Hepatocyte (in vitro differentiated cells): ENCODE data around the gene PYGM. TPM values are rescaled to one million over a fixed set of nuclear protein-coding genes. Genes with fewer than 3 reads are reported as not detected.
A peak's percentile ranks its signal among the peaks of the same experiment; 100 is the strongest.

Experiments
- DNase-seq: peaks from one replicate; pipeline ENCODE4 v3.0.0-alpha.2; 2016; ENCODE audit warnings: low spot score
- H2AFZ ChIP-seq: fragments of 200-600 bp; sonication (generic); 2 replicates; pipeline ENCODE4 v1.6.0; 2016; ENCODE audit warnings: antibody characterized with exemption, mild to moderate bottlenecking
- H3K27ac ChIP-seq: fragments of 200-600 bp; sonication (generic); 2 replicates; pipeline ENCODE4 v1.5.1; 2016; ENCODE audit warnings: mild to moderate bottlenecking
- H3K27me3 ChIP-seq: fragments of 200-600 bp; sonication (generic); 2 replicates; pipeline ENCODE4 v1.6.1; 2016
- H3K36me3 ChIP-seq: fragments of 200-600 bp; sonication (generic); replicated peaks from 2 replicates; pipeline ENCODE4 v1.5.1; 2016; ENCODE audit warnings: low read depth; ENCODE audit not compliant: insufficient read depth
- H3K4me1 ChIP-seq: fragments of 200-600 bp; sonication (generic); 2 replicates; pipeline ENCODE4 v1.5.1; 2016; ENCODE audit warnings: mild to moderate bottlenecking, moderate library complexity; ENCODE audit not compliant: insufficient read depth
- H3K4me2 ChIP-seq: fragments of 200-600 bp; sonication (generic); 2 replicates; pipeline ENCODE4 v1.6.0; 2016
- H3K4me3 ChIP-seq: fragments of 200-600 bp; sonication (generic); 2 replicates; pipeline ENCODE4 v1.5.1; 2016; ENCODE audit warnings: mild to moderate bottlenecking
- H3K79me2 ChIP-seq: fragments of 200-600 bp; sonication (generic); 2 replicates; pipeline ENCODE4 v1.6.0; 2017; ENCODE audit warnings: mild to moderate bottlenecking
- H3K9me2 ChIP-seq: fragments of 200-600 bp; sonication (generic); replicated peaks from 2 replicates; pipeline ENCODE4 v1.6.0; 2017; ENCODE audit warnings: mild to moderate bottlenecking; ENCODE audit not compliant: insufficient read depth
- H3K9me3 ChIP-seq: fragments of 200-600 bp; sonication (generic); 2 replicates; pipeline ENCODE4 v1.5.1; 2016; ENCODE audit warnings: low read depth, mild to moderate bottlenecking
- H4K20me1 ChIP-seq: fragments of 200-600 bp; sonication (generic); 2 replicates; pipeline ENCODE4 v1.6.0; 2016; ENCODE audit warnings: mild to moderate bottlenecking; ENCODE audit not compliant: insufficient read depth, poor library complexity, severe bottlenecking
- EZH2 ChIP-seq: fragments of 200-600 bp; sonication (generic); IDR thresholded peaks from 2 replicates; pipeline ENCODE4 v1.6.1; 2016; ENCODE audit warnings: antibody characterized with exemption, mild to moderate bottlenecking, borderline replicate concordance
- EZH2phosphoT487 ChIP-seq: fragments of 200-600 bp; sonication (generic); IDR thresholded peaks from one replicate; pipeline ENCODE4 v1.6.1; 2018; ENCODE audit warnings: antibody characterized with exemption, mild to moderate bottlenecking, low read depth, moderate library complexity; ENCODE audit not compliant: unreplicated experiment, severe bottlenecking
- WGBS: methylation state at CpG from one replicate; pipeline ENCODE4 v1.1.6; 2016; ENCODE audit warnings: low lambda C conversion rate; ENCODE audit errors: missing lambda C conversion rate; 5-methylcytosine and 5-hydroxymethylcytosine counted together
- polyA plus RNA-seq: library from polyadenylated mRNA; unstranded; fragments of >200 nt; fragmentation: Nextera tagmentation; extraction: Ambion mirVana; gene quantifications from 2 replicates; pipeline ENCODE4 v1.2.1, GENCODE V29; 2016
- total RNA-seq: library from RNA; depleted of rRNA; stranded (reverse); fragments of >200 nt; gene quantifications from 2 replicates; pipeline ENCODE4 v1.2.3, GENCODE V29; 2014
- TF ChIP-seq, protein P1 (sequence below): fragments of 200-600 bp; sonication (generic); IDR thresholded peaks from 2 replicates; pipeline ENCODE4 v1.5.1; 2016; ENCODE audit warnings: antibody characterized with exemption, mild to moderate bottlenecking; ENCODE audit not compliant: poor library complexity

The PYGM gene
- total and polyA plus RNA-seq, 2 experiments from 2014 or later: 1.9 to 4.0 TPM

GRCh38 chr11:64711138-64711955, 48.4 kb downstream of the PYGM start:
- no peaks in the 10 kb centered on the region for H3K79me2 ChIP-seq
- DNase-seq: no peak
- no peak overlapping the region for H3K27ac ChIP-seq
- TF ChIP-seq, protein P1, sequence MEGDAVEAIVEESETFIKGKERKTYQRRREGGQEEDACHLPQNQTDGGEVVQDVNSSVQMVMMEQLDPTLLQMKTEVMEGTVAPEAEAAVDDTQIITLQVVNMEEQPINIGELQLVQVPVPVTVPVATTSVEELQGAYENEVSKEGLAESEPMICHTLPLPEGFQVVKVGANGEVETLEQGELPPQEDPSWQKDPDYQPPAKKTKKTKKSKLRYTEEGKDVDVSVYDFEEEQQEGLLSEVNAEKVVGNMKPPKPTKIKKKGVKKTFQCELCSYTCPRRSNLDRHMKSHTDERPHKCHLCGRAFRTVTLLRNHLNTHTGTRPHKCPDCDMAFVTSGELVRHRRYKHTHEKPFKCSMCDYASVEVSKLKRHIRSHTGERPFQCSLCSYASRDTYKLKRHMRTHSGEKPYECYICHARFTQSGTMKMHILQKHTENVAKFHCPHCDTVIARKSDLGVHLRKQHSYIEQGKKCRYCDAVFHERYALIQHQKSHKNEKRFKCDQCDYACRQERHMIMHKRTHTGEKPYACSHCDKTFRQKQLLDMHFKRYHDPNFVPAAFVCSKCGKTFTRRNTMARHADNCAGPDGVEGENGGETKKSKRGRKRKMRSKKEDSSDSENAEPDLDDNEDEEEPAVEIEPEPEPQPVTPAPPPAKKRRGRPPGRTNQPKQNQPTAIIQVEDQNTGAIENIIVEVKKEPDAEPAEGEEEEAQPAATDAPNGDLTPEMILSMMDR: no peak
- TF ChIP-seq EZH2phosphoT487 (no peak), EZH2 (peak; percentile 34)
- H4K20me1 ChIP-seq: no peaks in the 10 kb centered on the region
- no peaks in the 10 kb centered on the region for H3K9me3 ChIP-seq
- H2AFZ ChIP-seq: no peak overlapping the region
- no peaks in the 10 kb centered on the region for H3K9me2 ChIP-seq
- H3K36me3 ChIP-seq: no peaks in the 10 kb centered on the region
- no peak overlapping the region for H3K4me3 ChIP-seq
- no peaks in the 10 kb centered on the region for H3K4me1 ChIP-seq
- 46% methylated on average over 26 of the region's 46 CpGs for WGBS
- H3K4me2 ChIP-seq: no peak overlapping the region
- peaks cover 72% of the 10 kb centered on the region for H3K27me3 ChIP-seq

GRCh38 chr11:64710418-64711137, 49.2 kb downstream of the PYGM start:
- Histone ChIP-seq H3K79me2 (no peaks in the 10 kb centered on the region), H3K9me3 (no peaks in the 10 kb centered on the region), H3K9me2 (no peaks in the 10 kb centered on the region), H3K4me1 (no peaks in the 10 kb centered on the region), H3K4me3 (no peak overlapping the region), H3K27ac (no peak overlapping the region), H3K27me3 (peaks cover 67% of the 10 kb centered on the region), H4K20me1 (no peaks in the 10 kb centered on the region), H2AFZ (no peak overlapping the region), H3K36me3 (no peaks in the 10 kb centered on the region), H3K4me2 (no peak overlapping the region)
- 43% methylated on average over 13 of the region's 13 CpGs for WGBS
- TF ChIP-seq EZH2phosphoT487 (no peak), EZH2 (no peak)
- TF ChIP-seq, protein P1: no peak
- no peak for DNase-seq

DNA sequence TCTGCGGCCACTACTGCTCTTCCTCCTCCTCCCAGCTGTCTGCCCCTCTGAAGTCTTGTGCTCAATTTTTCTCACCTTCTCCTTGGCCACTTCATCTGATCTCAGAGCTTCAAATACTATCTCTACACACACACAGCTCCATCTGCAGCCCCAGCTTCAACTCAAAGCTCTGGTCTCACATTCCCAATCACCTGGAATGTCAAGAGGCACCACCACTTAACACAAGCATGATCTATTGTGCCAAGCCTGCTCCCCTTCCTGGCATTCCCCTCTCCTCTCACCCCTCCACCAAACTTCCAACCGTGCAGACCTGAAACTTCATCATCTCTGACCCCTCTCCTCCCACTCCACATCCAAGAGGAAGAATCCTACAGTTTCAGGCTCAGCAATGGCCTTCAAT, 54.3 kb downstream of the PYGM start:
- no peaks in the 10 kb centered on the region for H4K20me1 ChIP-seq
- no peak overlapping the region for H2AFZ ChIP-seq
- WGBS: 74% methylated on average over 2 of the region's 2 CpGs
- H3K27ac ChIP-seq: no peak overlapping the region
- H3K4me2 ChIP-seq: no peak overlapping the region
- peaks cover 49% of the 10 kb centered on the region for H3K27me3 ChIP-seq
- no peaks in the 10 kb centered on the region for H3K4me1 ChIP-seq
- H3K4me3 ChIP-seq: no peak overlapping the region
- H3K79me2 ChIP-seq: no peaks in the 10 kb centered on the region
- no peaks in the 10 kb centered on the region for H3K9me2 ChIP-seq
- TF ChIP-seq EZH2phosphoT487: no peak
- no peak for TF ChIP-seq EZH2
- TF ChIP-seq, protein P1: no peak
- no peak for DNase-seq
- H3K9me3 ChIP-seq: no peaks in the 10 kb centered on the region
- H3K36me3 ChIP-seq: no peaks in the 10 kb centered on the region
